Endothelial cell of umbilical vein (primary cell): Measurements from ENCODE around the gene PLIN5. TPM values are rescaled to one million over a fixed set of nuclear protein-coding genes. Genes with fewer than 3 reads are reported as not detected.
A peak's percentile ranks its signal among the peaks of the same experiment; 100 is the strongest.

Source experiments
- BruUV-seq: library from RNA; stranded (reverse); fragments of 400-500 nt; replicated peaks from 2 replicates; lab custom pipeline; 2021; lab: Mats Ljungman, UMichigan
- CTCF ChIA-PET: fragments of 300-600, 350-600 bp; sonication (Branson Sonifier 250); formaldehyde crosslinking; loops from one replicate; lab custom pipeline; 2021; ENCODE audit warnings: antibody characterized with exemption, inconsistent platforms; lab: Charles Lee
- POLR2A ChIA-PET: fragments of 300-600, 350-600 bp; sonication (Branson Sonifier 250); formaldehyde crosslinking; loops from one replicate; lab custom pipeline; 2021; ENCODE audit warnings: antibody characterized with exemption, inconsistent platforms; lab: Charles Lee
- DNase-seq: peaks from one replicate; pipeline ENCODE4 v3.0.0-alpha.2; 2011; ENCODE audit warnings: low read depth, low spot score
- FAIRE-seq: peaks from 2 replicates; lab custom pipeline; 2011; peaks lifted over from hg19 to GRCh38; lab: Jason Lieb, UNC
- H2AFZ ChIP-seq: 2 replicates; pipeline ENCODE4 v1.6.0; 2012; ENCODE audit warnings: low read depth, low read length, control low read depth, inconsistent platforms
- H3K27ac ChIP-seq: 2 replicates; pipeline ENCODE4 v1.5.1; 2011; ENCODE audit warnings: low read depth, mild to moderate bottlenecking, control low read depth, low read length, moderate library complexity; ENCODE audit not compliant: insufficient read depth
- H3K27me3 ChIP-seq, 2 experiments: 2 replicates each; pipeline versions ENCODE4 v1.6.0 to v1.6.1; 2011; ENCODE audit warnings: low read length in 2 of 2, mixed read lengths in 1 of 2; ENCODE audit not compliant: control insufficient read depth in 2 of 2, insufficient read depth in 2 of 2
- H3K36me3 ChIP-seq, 2 experiments: 2 replicates in 1 of 2; 3 replicates in 1 of 2; pipeline ENCODE4 v1.5.1; 2011; ENCODE audit warnings: low read length in 2 of 2, mild to moderate bottlenecking in 1 of 2, moderate library complexity in 1 of 2; ENCODE audit not compliant: control insufficient read depth in 2 of 2, insufficient read depth in 2 of 2; ENCODE audit errors: extremely low read depth in 1 of 2
- H3K4me1 ChIP-seq: 3 replicates; pipeline ENCODE4 v1.5.1; 2011; ENCODE audit warnings: mild to moderate bottlenecking, low read length; ENCODE audit not compliant: control insufficient read depth, insufficient read depth; ENCODE audit errors: extremely low read depth
- H3K4me2 ChIP-seq: 2 replicates; pipeline ENCODE4 v1.6.1; 2011; ENCODE audit warnings: low read length, control low read depth, mixed read lengths; ENCODE audit not compliant: insufficient read depth
- H3K4me3 ChIP-seq, 3 experiments: fragments of 200-600 bp in 1 of 3; sonication (generic), shearing (Covaris generic) in 1 of 3; replicated peaks in 1 of 3; 2 replicates each; pipeline ENCODE4 v1.5.1; 2011 to 2016; ENCODE audit warnings: control low read depth in 3 of 3, low read length in 3 of 3, mild to moderate bottlenecking in 2 of 3, inconsistent platforms in 1 of 3, low read depth in 1 of 3, moderate library complexity in 1 of 3; ENCODE audit not compliant: insufficient read depth in 1 of 3
- H3K79me2 ChIP-seq: 2 replicates; pipeline ENCODE4 v1.6.0; 2012; ENCODE audit warnings: low read length, inconsistent platforms; ENCODE audit not compliant: control insufficient read depth, insufficient read depth
- H3K9ac ChIP-seq: replicated peaks from 2 replicates; pipeline ENCODE3; 2011; ENCODE audit warnings: low read length, control low read depth; ENCODE audit not compliant: insufficient read depth; ENCODE audit errors: extremely low read depth
- H3K9me1 ChIP-seq: replicated peaks from 3 replicates; pipeline ENCODE4 v1.6.0; 2011; ENCODE audit warnings: mild to moderate bottlenecking, low read length; ENCODE audit not compliant: control insufficient read depth, insufficient read depth; ENCODE audit errors: extremely low read depth
- H3K9me3 ChIP-seq: replicated peaks from 2 replicates; pipeline ENCODE4 v1.5.1; 2012; ENCODE audit warnings: low read length, inconsistent platforms; ENCODE audit not compliant: control insufficient read depth, insufficient read depth
- H4K20me1 ChIP-seq: replicated peaks from 2 replicates; pipeline ENCODE3; 2011; ENCODE audit warnings: mild to moderate bottlenecking, low read length; ENCODE audit not compliant: control insufficient read depth, insufficient read depth; ENCODE audit errors: extremely low read depth
- POLR2A ChIP-seq: IDR thresholded peaks from 2 replicates; pipeline ENCODE4 v1.6.1; 2012; ENCODE audit warnings: low read depth, mild to moderate bottlenecking, control low read depth, low read length
- POLR2AphosphoS5 ChIP-seq: IDR thresholded peaks from 2 replicates; pipeline ENCODE4 v1.6.1; 2012; ENCODE audit warnings: low read depth, mild to moderate bottlenecking, control low read depth, low read length, moderate library complexity; ENCODE audit not compliant: insufficient read depth
- dilution Hi-C: fragments of 300-500 bp; cut with MboI; formaldehyde crosslinking; loops from one replicate; pipeline ENCODE4 v1.15.0; 2019; ENCODE audit warnings: low sequenced_read_pairs; ENCODE audit not compliant: extremely low pct_ligation_motif_present
- intact Hi-C: fragments of 100-400 bp; cut with micrococcal nuclease; formaldehyde crosslinking; loops from one replicate; pipeline ENCODE4 v1.10.0; 2022
- polyA plus RNA-seq, 4 experiments: library from polyadenylated mRNA; depleted of rRNA in 3 of 4; stranded (reverse) in 3 of 4; unstranded in 1 of 4; fragments of >200 nt; gene quantifications; 2 replicates each; pipeline versions ENCODE4 v1.2.1 to v1.2.3, GENCODE V29; 2011 to 2012; ENCODE audit warnings: missing spikeins in 1 of 4
- total RNA-seq: library from RNA; stranded (reverse); gene quantifications from 2 replicates; pipeline ENCODE4 v1.2.3, GENCODE V29; 2021
- TF ChIP-seq, protein P1 (sequence below), 2 donors: IDR thresholded peaks; 1 replicate in 1 of 2; 2 replicates in 1 of 2; pipeline ENCODE4 v1.5.1; 2011; ENCODE audit warnings: low read length in 2 of 2, mild to moderate bottlenecking in 2 of 2, moderate library complexity in 2 of 2, control low read depth in 1 of 2, inconsistent platforms in 1 of 2, low read depth in 1 of 2; ENCODE audit not compliant: insufficient read depth in 1 of 2; ENCODE audit errors: extremely low read depth in 1 of 2

Gene PLIN5
- total and polyA plus RNA-seq, 2 donors (not counting 3 experiments of a cell fraction or from before 2014, with no cell fraction given) = 0.17 to 0.24 TPM

- no peaks in the 10 kb centered on the region for H3K9me3 ChIP-seq
- H3K4me3 ChIP-seq = no peak overlapping the region
- no peaks in the 10 kb centered on the region for H3K4me1 ChIP-seq
- no peak overlapping the region for H3K4me2 ChIP-seq
- H3K27me3 ChIP-seq = no peaks in the 10 kb centered on the region
- DNase-seq = peak; percentile 33
- H3K9me1 ChIP-seq = no peaks in the 10 kb centered on the region
- H3K36me3 ChIP-seq = no peaks in the 10 kb centered on the region
- intact Hi-C loops (loop anchor here (1.0 kb wide), 1 partner anchor 113 kb away; no protein-coding TSS in a partner anchor), dilution Hi-C loops (no loop called here)
- POLR2A ChIA-PET = no interaction called here
- TF ChIP-seq, protein P1, sequence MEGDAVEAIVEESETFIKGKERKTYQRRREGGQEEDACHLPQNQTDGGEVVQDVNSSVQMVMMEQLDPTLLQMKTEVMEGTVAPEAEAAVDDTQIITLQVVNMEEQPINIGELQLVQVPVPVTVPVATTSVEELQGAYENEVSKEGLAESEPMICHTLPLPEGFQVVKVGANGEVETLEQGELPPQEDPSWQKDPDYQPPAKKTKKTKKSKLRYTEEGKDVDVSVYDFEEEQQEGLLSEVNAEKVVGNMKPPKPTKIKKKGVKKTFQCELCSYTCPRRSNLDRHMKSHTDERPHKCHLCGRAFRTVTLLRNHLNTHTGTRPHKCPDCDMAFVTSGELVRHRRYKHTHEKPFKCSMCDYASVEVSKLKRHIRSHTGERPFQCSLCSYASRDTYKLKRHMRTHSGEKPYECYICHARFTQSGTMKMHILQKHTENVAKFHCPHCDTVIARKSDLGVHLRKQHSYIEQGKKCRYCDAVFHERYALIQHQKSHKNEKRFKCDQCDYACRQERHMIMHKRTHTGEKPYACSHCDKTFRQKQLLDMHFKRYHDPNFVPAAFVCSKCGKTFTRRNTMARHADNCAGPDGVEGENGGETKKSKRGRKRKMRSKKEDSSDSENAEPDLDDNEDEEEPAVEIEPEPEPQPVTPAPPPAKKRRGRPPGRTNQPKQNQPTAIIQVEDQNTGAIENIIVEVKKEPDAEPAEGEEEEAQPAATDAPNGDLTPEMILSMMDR (IDR thresholded peaks at IDR 0.05; ENCODE audit: extremely low read depth in 1 of 2, insufficient read depth in 1 of 2, low read depth in 1 of 2, low read length in 2 of 2) = peak; percentile 84 to 93
- TF ChIP-seq POLR2AphosphoS5 (no peak), POLR2A (no peak)
- FAIRE-seq = peak; percentile 74
- no peak overlapping the region for H3K9ac ChIP-seq
- no peak overlapping the region for H2AFZ ChIP-seq
- no peak overlapping the region for H3K27ac ChIP-seq
- H3K79me2 ChIP-seq = no peaks in the 10 kb centered on the region
- CTCF ChIA-PET = interaction anchor here (0.5 to 4.8 kb wide), 22 partner anchors 9 to 1052 kb away, joined by 3 to 98 read pairs (median 6); partner anchors contain the start of genes HDGFL2, LRG1, PLIN5 and SHD
- no TSS peak for BruUV-seq
- no peaks in the 10 kb centered on the region for H4K20me1 ChIP-seq
Measured at GRCh38 chr19:4523306-4524110, 11.5 kb downstream of the PLIN5 start.
